Activated T-cell treated with anti-CD3 and anti-CD28 coated beads, Interleukin-2, amount 50 U/mL, for 24 hours (primary cell): ENCODE data around the gene SESN3.
"Not testable (repeated sequence)": the region's sequence is repeated elsewhere in the genome, so short reads cannot be mapped to it uniquely, and the experiment has no call there.

ENCODE experiments used
- DNase-seq: peaks from one replicate; pipeline ENCODE4 v3.0.0-alpha.2; 2020
- H3K27ac Mint-ChIP-seq: 2 replicates; pipeline ENCODE4 v1.8.0; 2020; ENCODE audit warnings: mild to moderate bottlenecking, mixed read lengths
- H3K27me3 Mint-ChIP-seq: 2 replicates; pipeline ENCODE4 v1.8.0; 2020; ENCODE audit warnings: mixed read lengths
- H3K36me3 Mint-ChIP-seq: 2 replicates; pipeline ENCODE4 v1.8.0; 2020; ENCODE audit warnings: low read depth, mixed read lengths
- H3K4me1 Mint-ChIP-seq: 2 replicates; pipeline ENCODE4 v1.8.0; 2020; ENCODE audit warnings: low read depth, mixed read lengths
- H3K4me3 Mint-ChIP-seq: 2 replicates; pipeline ENCODE4 v1.8.0; 2020; ENCODE audit warnings: mild to moderate bottlenecking, moderate library complexity, mixed read lengths
- H3K9me3 Mint-ChIP-seq: 2 replicates; pipeline ENCODE4 v1.8.0; 2020; ENCODE audit warnings: mixed read lengths

Gene SESN3

DNA sequence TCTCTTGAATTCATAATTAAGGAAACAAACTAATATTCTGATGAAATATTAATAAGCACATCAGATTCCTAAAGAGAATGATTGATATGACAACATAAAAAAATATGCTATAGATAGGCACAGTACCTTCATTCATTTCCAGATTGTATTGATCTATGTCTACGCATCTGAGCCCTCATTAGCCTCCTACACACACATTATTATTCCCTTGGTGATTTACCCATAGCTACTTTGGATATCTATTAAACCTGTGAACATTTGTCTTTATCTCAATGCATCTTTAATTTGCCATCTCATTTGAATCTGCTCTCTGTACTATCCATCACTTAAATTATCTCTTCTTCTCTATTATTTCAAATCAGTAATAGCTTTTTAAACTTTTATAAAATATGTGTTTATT is 18.4 kb downstream of the SESN3 start:
- Mint-ChIP-seq H3K27me3 (no peaks in the 10 kb centered on the region), H3K4me3 (no peak overlapping the region), H3K36me3 (peaks cover 26% of the 10 kb centered on the region), H3K4me1 (peaks cover 41% of the 10 kb centered on the region), H3K27ac (no peak overlapping the region), H3K9me3 (no peaks in the 10 kb centered on the region)
- DNase-seq, result no peak

DNA sequence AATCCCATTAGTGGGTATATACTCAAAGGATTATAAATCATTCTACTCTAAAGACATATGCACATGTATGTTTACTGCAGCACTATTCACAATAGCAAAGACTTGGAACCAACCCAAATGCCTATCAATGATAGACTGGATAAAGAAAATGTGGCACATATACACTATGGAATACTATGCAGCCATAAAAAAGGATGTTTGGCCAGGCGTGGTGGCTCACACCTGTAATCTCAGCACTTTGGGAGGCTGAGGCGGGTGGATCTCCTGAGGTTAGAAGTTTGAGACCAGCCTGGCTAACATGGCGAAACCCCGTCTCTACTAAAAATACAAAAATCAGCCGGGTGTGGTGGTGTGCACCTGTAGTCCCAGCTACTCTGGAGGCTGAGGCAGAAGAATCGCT is 21.5 kb downstream of the SESN3 start:
- H3K27ac Mint-ChIP-seq, H3K4me3 Mint-ChIP-seq, DNase-seq, H3K27me3 Mint-ChIP-seq, H3K9me3 Mint-ChIP-seq: not testable (repeated sequence)
- Mint-ChIP-seq H3K36me3 (peaks cover 19% of the 10 kb centered on the region), H3K4me1 (peaks cover 45% of the 10 kb centered on the region)

DNA sequence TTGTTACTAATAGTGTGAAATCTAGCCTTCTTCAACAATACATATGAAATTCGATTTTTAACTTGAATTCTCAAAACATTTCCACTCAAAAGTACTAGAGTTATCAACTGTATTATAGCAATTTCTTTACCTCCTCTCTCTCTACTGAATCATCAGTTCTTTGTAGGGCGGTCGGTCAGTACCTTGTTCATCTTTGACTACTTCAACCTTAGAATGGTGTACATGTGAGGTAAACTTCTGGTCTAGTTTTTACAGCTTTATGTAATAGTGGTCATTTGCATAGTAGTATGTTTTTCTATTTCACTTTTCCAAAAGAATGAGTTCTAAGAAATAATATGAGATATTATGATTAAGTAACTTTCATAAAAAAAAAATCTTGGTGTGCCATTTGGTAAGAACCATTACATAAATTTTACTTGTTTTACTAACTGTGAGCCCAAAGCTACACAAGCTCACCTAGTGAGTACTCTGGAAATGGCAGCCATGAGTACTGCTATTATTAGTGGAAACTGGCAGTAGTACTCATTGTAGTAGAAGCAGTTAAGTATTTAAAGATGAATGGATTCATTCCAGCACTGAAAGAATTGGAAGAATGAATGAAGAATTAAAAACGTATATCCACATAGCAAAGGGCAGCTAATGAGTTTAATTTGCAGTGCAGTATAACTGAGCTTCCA is 30.1 kb downstream of the SESN3 start:
- Mint-ChIP-seq H3K4me1 (peaks cover 73% of the 10 kb centered on the region), H3K9me3 (no peaks in the 10 kb centered on the region)

DNA sequence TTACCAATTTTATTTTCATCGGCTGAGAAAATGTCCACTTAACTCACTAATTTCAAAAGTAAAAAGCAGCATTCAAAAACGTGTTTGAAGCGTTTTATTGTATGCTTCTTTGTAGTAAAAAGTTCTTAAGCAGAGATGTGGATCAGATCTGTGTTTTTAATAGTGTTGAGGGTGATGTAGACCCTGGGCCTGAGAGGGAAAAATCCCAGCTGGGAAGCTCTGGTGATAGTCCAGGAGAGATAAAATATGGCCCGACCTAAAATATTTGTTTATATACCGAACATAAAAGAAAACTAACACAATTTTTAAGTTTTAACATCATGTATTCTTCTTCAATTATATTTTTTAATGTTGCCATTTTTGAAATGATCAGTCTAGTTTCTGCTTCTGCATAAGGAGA is 35.2 kb downstream of the SESN3 start:
- H3K27me3 Mint-ChIP-seq, result no peaks in the 10 kb centered on the region
- peaks cover 50% of the 10 kb centered on the region for H3K4me1 Mint-ChIP-seq
- no peak overlapping the region for H3K27ac Mint-ChIP-seq
- no peak overlapping the region for H3K4me3 Mint-ChIP-seq
- peaks cover 19% of the 10 kb centered on the region for H3K36me3 Mint-ChIP-seq
- no peak for DNase-seq
- no peaks in the 10 kb centered on the region for H3K9me3 Mint-ChIP-seq

More for the DNA sequence above, 30.1 kb downstream of the SESN3 start:
- no peaks in the 10 kb centered on the region for H3K36me3 Mint-ChIP-seq
- no peaks in the 10 kb centered on the region for H3K27me3 Mint-ChIP-seq
- H3K4me3 Mint-ChIP-seq, result no peak overlapping the region
- DNase-seq, result no peak
- H3K27ac Mint-ChIP-seq, result no peak overlapping the region

DNA sequence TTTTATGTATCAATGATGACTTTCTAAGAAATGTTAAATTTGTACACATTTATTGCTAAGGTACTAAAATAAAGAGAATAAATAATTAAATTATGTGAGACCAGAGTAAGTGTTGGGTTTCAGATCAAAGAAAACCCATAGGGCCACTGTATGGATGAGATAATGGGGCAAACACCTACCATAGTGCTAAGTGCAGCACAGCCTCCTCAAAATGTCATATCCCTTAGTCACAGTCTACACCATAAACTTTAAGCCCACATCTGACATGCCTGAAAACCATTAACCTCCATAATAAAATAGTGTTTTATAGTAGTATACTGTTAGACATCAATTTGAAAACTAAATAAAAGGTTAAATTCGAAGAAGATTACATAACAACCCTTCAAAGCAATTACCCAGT is 37.5 kb downstream of the SESN3 start:
- Mint-ChIP-seq H3K4me1 (peaks cover 57% of the 10 kb centered on the region), H3K27me3 (no peaks in the 10 kb centered on the region), H3K27ac (peak overlapping the region; percentile 35), H3K4me3 (no peak overlapping the region), H3K36me3 (peaks cover 40% of the 10 kb centered on the region), H3K9me3 (no peaks in the 10 kb centered on the region)
- DNase-seq, result no peak

DNA sequence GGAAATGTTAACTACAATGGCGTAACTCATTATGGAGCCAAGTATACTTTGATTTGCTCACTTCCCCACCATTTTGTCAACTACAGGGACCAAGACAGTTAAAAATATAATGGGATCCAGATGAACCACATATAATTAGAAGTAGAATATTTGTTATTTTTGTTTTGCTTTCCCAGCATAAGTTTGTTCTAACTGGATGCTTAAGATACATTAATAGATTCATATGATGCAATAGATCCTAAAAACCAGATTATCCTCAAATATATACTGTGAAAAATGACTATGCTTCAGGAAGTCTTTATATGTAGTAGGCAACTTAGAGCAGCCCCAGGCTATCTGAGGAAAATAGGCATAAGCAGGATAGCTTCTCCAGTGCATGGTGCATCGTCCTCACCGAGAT is 38.3 kb downstream of the SESN3 start:
- peaks cover 44% of the 10 kb centered on the region for H3K36me3 Mint-ChIP-seq
- no peak overlapping the region for H3K4me3 Mint-ChIP-seq
- no peaks in the 10 kb centered on the region for H3K9me3 Mint-ChIP-seq
- H3K27me3 Mint-ChIP-seq, result no peaks in the 10 kb centered on the region
- H3K4me1 Mint-ChIP-seq, result peaks cover 58% of the 10 kb centered on the region
- H3K27ac Mint-ChIP-seq, result no peak overlapping the region
- DNase-seq, result no peak

DNA sequence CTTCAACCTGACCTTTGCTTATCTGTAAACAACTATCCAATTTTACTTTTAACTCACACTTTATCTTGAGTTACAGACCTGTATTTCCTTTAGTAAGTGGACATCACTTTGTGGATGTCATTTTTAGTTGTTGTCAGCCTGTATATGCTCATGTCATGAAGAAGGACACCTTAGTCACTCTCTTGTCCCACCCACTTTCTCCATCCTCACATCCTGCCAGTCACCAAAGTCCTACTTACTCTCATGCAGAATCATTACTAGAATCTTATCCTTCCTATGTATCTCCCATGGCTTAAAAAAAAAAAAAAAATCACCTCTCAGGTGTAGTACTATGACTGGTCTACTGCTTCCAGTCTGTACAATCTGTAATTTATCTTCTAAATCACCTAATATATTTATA is 43.3 kb downstream of the SESN3 start:
- peaks cover 69% of the 10 kb centered on the region for H3K36me3 Mint-ChIP-seq
- no peaks in the 10 kb centered on the region for H3K27me3 Mint-ChIP-seq
- DNase-seq, result no peak
- H3K4me1 Mint-ChIP-seq, result peaks cover 44% of the 10 kb centered on the region
- H3K4me3 Mint-ChIP-seq, result no peak overlapping the region
- H3K27ac Mint-ChIP-seq, result peak overlapping the region; percentile 2
- no peaks in the 10 kb centered on the region for H3K9me3 Mint-ChIP-seq

DNA sequence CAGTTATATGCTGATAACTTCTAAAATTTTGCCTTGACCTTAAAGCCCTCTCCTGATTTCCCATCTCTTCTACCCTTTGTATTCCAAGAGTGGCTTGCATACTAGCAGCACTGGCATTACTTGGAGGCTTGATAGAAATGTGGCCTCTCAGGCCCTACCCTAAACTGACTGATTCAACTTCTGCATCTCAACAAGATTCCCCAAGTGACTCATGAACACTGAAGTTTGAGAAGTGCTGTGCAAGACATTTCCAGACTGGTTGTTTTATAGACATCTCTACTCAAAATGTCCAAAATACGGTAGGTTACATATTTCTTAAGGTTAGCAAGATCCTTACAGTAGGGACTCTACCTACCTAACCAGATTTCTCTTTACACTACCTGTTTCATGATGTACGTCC is 48.6 kb downstream of the SESN3 start:
- no peaks in the 10 kb centered on the region for H3K9me3 Mint-ChIP-seq
- H3K27me3 Mint-ChIP-seq, result no peaks in the 10 kb centered on the region
- H3K36me3 Mint-ChIP-seq, result peaks cover 62% of the 10 kb centered on the region
- peaks cover 29% of the 10 kb centered on the region for H3K4me1 Mint-ChIP-seq
- H3K4me3 Mint-ChIP-seq, result no peak overlapping the region
- no peak for DNase-seq
- H3K27ac Mint-ChIP-seq, result peak overlapping the region; percentile 78

DNA sequence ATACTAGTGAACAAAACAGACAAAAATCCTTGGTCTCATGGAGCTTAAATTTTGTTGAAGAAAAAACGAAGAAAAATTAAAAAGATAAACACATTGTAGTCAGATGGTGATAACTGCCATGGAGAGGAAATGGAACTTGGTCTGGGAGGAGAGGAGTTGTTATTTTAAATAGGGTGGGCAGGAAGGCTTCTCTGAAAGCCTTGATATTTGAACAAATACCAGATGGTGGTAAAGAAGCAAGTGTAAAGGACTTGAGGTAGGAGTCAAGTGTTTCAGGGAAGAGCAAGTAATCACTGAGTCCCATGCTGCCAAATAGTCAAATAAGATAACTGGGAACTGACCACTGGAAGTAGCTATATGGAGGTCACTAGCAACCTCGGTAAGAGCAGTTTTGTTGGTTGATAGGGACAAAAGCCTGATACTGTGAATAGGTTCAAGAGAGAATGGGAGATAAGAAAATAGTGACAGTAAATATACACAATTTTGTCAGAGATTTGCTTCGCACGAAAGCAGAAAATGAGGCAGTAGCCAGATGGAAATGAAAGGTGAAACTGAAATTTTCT is 55.1 kb downstream of the SESN3 start:
- Mint-ChIP-seq H3K27ac (peak overlapping the region; percentile 15), H3K36me3 (peaks cover 68% of the 10 kb centered on the region), H3K4me3 (no peak overlapping the region), H3K9me3 (no peaks in the 10 kb centered on the region), H3K27me3 (no peaks in the 10 kb centered on the region), H3K4me1 (peaks cover 2% of the 10 kb centered on the region)
- no peak for DNase-seq

DNA sequence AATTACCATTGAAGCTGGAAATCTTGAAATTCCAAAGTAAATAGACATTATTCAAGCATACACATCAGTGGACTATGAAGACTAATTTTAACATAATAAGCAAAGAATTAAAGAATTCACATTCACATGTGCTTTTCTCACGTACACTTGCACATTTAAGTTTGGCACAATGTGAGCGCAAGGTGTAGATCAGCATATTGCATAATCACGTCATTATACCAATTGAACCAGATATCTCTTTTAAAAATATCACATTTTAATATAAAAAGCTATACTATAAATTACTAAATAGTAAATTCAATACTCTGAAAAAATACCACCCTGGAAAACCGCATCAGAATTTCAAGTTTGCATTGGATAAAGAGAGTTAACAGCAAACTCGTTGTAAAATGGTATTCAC is 60.7 kb downstream of the SESN3 start:
- Mint-ChIP-seq H3K27ac (no peak overlapping the region), H3K27me3 (no peaks in the 10 kb centered on the region), H3K9me3 (no peaks in the 10 kb centered on the region), H3K36me3 (peaks cover 34% of the 10 kb centered on the region), H3K4me1 (peaks cover 2% of the 10 kb centered on the region), H3K4me3 (no peak overlapping the region)
- DNase-seq, result no peak

DNA sequence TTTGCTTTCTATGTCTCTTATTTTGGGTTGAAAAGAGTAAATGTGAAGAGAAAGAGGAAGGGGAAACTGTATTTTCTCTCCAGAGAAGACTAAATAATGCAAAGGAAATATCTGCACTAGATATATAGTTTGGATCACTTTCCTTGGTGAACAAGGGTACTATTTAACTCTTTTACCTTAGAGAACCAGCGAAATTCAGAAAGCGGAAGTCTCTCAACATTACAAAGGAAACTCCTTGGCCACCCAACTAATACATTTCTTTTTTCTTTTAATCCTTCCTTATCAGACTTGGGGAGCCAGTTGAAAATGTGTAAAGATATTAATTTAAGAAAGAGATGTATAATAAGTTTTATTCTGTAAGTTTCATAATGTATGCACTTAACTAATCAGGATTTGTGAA is 64.2 kb downstream of the SESN3 start:
- Mint-ChIP-seq H3K9me3 (no peaks in the 10 kb centered on the region), H3K27ac (no peak overlapping the region), H3K36me3 (peaks cover 21% of the 10 kb centered on the region), H3K4me1 (peaks cover 19% of the 10 kb centered on the region), H3K4me3 (no peak overlapping the region), H3K27me3 (no peaks in the 10 kb centered on the region)
- DNase-seq, result no peak

DNA sequence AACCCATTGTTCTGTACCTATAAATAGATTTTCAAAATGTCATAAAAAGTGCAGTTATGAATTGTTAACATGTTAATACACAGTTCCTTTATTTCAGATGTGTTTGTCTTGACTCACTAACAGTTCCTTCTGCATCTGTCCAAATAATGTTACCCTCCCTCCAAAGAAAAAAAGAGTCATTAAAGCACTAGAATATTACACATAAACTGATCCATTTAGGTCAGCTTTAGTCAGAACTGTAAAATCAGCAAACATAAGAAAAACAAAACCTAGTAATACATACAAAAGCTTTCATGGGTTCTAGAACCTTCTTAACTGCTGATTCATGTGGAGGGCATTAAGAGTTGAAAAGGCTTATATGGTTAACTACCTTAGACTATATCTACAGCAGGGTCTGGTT is 65.4 kb downstream of the SESN3 start:
- Mint-ChIP-seq H3K4me1 (peaks cover 23% of the 10 kb centered on the region), H3K27ac (no peak overlapping the region), H3K27me3 (no peaks in the 10 kb centered on the region), H3K36me3 (peaks cover 15% of the 10 kb centered on the region), H3K9me3 (no peaks in the 10 kb centered on the region), H3K4me3 (no peak overlapping the region)
- no peak for DNase-seq

DNA sequence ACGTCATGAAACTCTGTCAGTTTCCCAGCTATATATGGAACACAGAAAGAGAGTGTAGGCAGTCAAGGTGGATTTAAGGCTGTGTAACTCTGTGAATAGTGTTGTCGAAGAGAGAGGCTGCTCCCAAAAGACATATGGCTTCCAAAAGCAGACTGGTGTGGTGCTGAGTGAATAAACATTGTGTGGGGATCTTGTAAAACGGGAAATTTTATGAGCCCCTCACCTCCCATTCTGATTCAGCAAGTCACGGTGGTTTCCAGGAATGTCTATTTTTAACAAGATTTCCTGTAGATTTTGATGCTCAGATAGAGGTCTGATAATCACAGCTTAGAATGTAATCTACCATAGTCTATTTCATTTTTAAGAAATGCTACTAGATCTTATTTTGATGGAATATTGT is 67.9 kb downstream of the SESN3 start:
- Mint-ChIP-seq H3K4me3 (peak overlapping the region; percentile 12), H3K27ac (peak overlapping the region; percentile 76), H3K4me1 (peaks cover 34% of the 10 kb centered on the region), H3K27me3 (no peaks in the 10 kb centered on the region), H3K9me3 (no peaks in the 10 kb centered on the region), H3K36me3 (peaks cover 9% of the 10 kb centered on the region)
- no peak for DNase-seq

DNA sequence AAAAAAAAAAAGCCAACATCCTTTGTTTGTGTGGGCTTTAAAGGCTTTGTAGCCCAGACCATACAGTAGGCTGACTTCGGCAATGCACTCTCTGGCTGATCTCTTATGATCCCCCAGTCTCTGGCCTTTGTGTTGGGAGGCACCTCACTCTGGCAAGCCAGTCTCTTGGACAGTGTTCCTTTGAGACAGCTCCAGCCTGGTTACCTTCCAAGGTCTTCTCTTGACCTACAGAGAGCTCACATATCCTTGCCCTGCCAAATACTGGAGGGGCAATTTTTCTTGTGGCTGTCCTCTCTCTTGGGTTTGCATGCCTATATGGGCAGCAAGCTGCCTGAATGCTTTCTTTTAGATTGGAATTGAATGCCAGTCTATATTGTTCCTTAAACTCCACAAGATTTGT is 69.8 kb downstream of the SESN3 start:
- Mint-ChIP-seq H3K36me3 (peaks cover 9% of the 10 kb centered on the region), H3K27ac (no peak overlapping the region)

DNA sequence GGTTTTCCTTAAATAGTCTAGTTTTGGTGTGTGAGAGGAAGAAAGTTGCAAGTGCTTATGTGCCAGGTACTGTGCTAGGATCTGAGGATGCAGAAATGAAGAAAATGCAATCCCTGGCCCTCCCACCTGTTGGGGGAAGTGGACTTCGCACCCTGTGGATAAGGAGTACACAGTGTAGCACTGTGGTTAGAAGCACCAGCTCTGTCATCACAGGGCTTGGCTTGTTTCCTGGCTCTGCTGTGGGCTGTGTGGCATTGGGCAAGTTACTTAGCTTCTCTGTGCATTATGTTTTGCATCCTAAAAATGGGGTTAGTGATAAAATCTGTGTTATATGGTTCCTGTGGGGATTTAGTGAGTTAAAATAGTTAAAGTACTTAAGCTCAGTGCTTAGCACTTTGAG is 73.2 kb downstream of the SESN3 start:
- Mint-ChIP-seq H3K9me3 (no peaks in the 10 kb centered on the region), H3K4me1 (peaks cover 53% of the 10 kb centered on the region), H3K36me3 (peaks cover 3% of the 10 kb centered on the region), H3K27me3 (no peaks in the 10 kb centered on the region), H3K4me3 (no peak overlapping the region), H3K27ac (no peak overlapping the region)
- no peak for DNase-seq

More for the DNA sequence above, 69.8 kb downstream of the SESN3 start:
- Mint-ChIP-seq H3K4me1 (peaks cover 50% of the 10 kb centered on the region), H3K27me3 (no peaks in the 10 kb centered on the region), H3K4me3 (no peak overlapping the region), H3K9me3 (no peaks in the 10 kb centered on the region)
- DNase-seq, result no peak
